MCF 10A (cell line): ENCODE measurements around the gene TBC1D30. TPM values are rescaled to one million over a fixed set of nuclear protein-coding genes. Genes with fewer than 3 reads are reported as not detected.

ENCODE experiments used
- BruUV-seq: library from RNA; stranded (reverse); fragments of 400-500 nt; replicated peaks from 2 replicates; lab custom pipeline; 2021; lab: Mats Ljungman, UMichigan
- CTCF ChIA-PET: fragments of 300-600 bp; sonication (Branson Sonifier 250); formaldehyde crosslinking; extraction: SDS; loops from one replicate; lab custom pipeline; 2021; ENCODE audit warnings: antibody characterized with exemption, inconsistent platforms; lab: Yijun Ruan, JAX
- POLR2A ChIA-PET: fragments of 300-600, 350-650 bp; sonication (Branson Sonifier 250); formaldehyde crosslinking; extraction: SDS; loops from one replicate; lab custom pipeline; 2020; ENCODE audit warnings: antibody characterized with exemption, inconsistent platforms; lab: Yijun Ruan, JAX
- DNase-seq: peaks from one replicate; pipeline ENCODE4 v3.0.0-alpha.2; 2018; ENCODE audit not compliant: unreplicated experiment
- H3K27ac Mint-ChIP-seq: one replicate; pipeline ENCODE4 v1.8.0; 2022; ENCODE audit warnings: mild to moderate bottlenecking, low read depth, mixed read lengths; ENCODE audit not compliant: unreplicated experiment
- H3K27me3 Mint-ChIP-seq: one replicate; pipeline ENCODE4 v1.8.0; 2022; ENCODE audit warnings: mixed read lengths; ENCODE audit not compliant: insufficient read depth, unreplicated experiment
- H3K36me3 Mint-ChIP-seq: one replicate; pipeline ENCODE4 v1.8.0; 2022; ENCODE audit warnings: mild to moderate bottlenecking, moderate library complexity, mixed read lengths; ENCODE audit not compliant: insufficient read depth, unreplicated experiment
- H3K4me1 Mint-ChIP-seq: one replicate; pipeline ENCODE4 v1.8.0; 2022; ENCODE audit warnings: mixed read lengths; ENCODE audit not compliant: insufficient read depth, unreplicated experiment
- H3K4me3 Mint-ChIP-seq: one replicate; pipeline ENCODE4 v1.8.0; 2022; ENCODE audit warnings: mild to moderate bottlenecking, moderate library complexity, mixed read lengths; ENCODE audit not compliant: unreplicated experiment
- H3K9me3 Mint-ChIP-seq: one replicate; pipeline ENCODE4 v1.8.0; 2022; ENCODE audit warnings: mixed read lengths; ENCODE audit not compliant: unreplicated experiment
- CTCF ChIP-seq: fragments of 200-600 bp; IDR thresholded peaks from one replicate; pipeline ENCODE4 v1.8.0; 2022; ENCODE audit warnings: antibody characterized with exemption, mild to moderate bottlenecking; ENCODE audit not compliant: unreplicated experiment
- intact Hi-C: fragments of 100-400 bp; cut with micrococcal nuclease; formaldehyde crosslinking; loops from 2 replicates; pipeline ENCODE4 v1.14.1; 2022
- total RNA-seq: library from RNA; stranded (reverse); gene quantifications from 2 replicates; pipeline ENCODE4 v1.2.3, GENCODE V29; 2022

TBC1D30 gene
- total RNA-seq, 1 experiment from 2014 or later: 9.4 TPM

GRCh38 chr12:64858882-64859605, 34.6 kb downstream of the TBC1D30 start:
- no peaks in the 10 kb centered on the region for H3K9me3 Mint-ChIP-seq
- H3K4me3 Mint-ChIP-seq: no peak overlapping the region
- no peaks in the 10 kb centered on the region for H3K27me3 Mint-ChIP-seq
- DNase-seq: no peak
- POLR2A ChIA-PET: interaction anchor here (1.3 kb wide), 1 partner anchor 12 kb away, joined by 3 read pairs; no protein-coding TSS in a partner anchor
- BruUV-seq: no TSS peak
- H3K27ac Mint-ChIP-seq: no peak overlapping the region
- no peak for TF ChIP-seq CTCF
- intact Hi-C loops: no loop called here
- H3K4me1 Mint-ChIP-seq: no peaks in the 10 kb centered on the region
- H3K36me3 Mint-ChIP-seq: no peaks in the 10 kb centered on the region
- CTCF ChIA-PET: interaction anchor here (1.4 kb wide), 1 partner anchor 58 kb away, joined by 3 read pairs; no protein-coding TSS in a partner anchor

- intact Hi-C loops: no loop called here
- Mint-ChIP-seq H3K27me3 (no peaks in the 10 kb centered on the region), H3K4me1 (no peaks in the 10 kb centered on the region), H3K27ac (no peak overlapping the region), H3K9me3 (no peaks in the 10 kb centered on the region), H3K36me3 (no peaks in the 10 kb centered on the region), H3K4me3 (no peak overlapping the region)
- BruUV-seq: no TSS peak
- POLR2A ChIA-PET: interaction anchor here (0.7 kb wide), 1 partner anchor 364 kb away, joined by 4 read pairs; no protein-coding TSS in a partner anchor
- CTCF ChIA-PET: interaction anchor here (0.6 to 0.9 kb wide), 3 partner anchors 64 to 333 kb away, joined by 3 to 4 read pairs (median 3); no protein-coding TSS in a partner anchor
- DNase-seq: no peak
- TF ChIP-seq CTCF: no peak
Measured at GRCh38 chr12:64860446-64860998, 36.1 kb downstream of the TBC1D30 start.

GRCh38 chr12:64864319-64864718, 39.9 kb downstream of the TBC1D30 start:
- no peak overlapping the region for H3K27ac Mint-ChIP-seq
- no TSS peak for BruUV-seq
- no peaks in the 10 kb centered on the region for H3K36me3 Mint-ChIP-seq
- intact Hi-C loops: no loop called here
- H3K4me3 Mint-ChIP-seq: no peak overlapping the region
- DNase-seq: no peak
- H3K27me3 Mint-ChIP-seq: no peaks in the 10 kb centered on the region
- POLR2A ChIA-PET: interaction anchor here (1.1 kb wide), 1 partner anchor 68 kb away, joined by 3 read pairs; no protein-coding TSS in a partner anchor
- H3K9me3 Mint-ChIP-seq: no peaks in the 10 kb centered on the region
- CTCF ChIA-PET: interaction anchor here (0.6 to 1.5 kb wide), 4 partner anchors 27 to 235 kb away, joined by 3 to 7 read pairs (median 4); no protein-coding TSS in a partner anchor
- no peaks in the 10 kb centered on the region for H3K4me1 Mint-ChIP-seq
- TF ChIP-seq CTCF: no peak

- BruUV-seq: no TSS peak
- intact Hi-C loops: no loop called here
- H3K36me3 Mint-ChIP-seq: no peaks in the 10 kb centered on the region
- H3K4me1 Mint-ChIP-seq: no peaks in the 10 kb centered on the region
- no peak for DNase-seq
- H3K9me3 Mint-ChIP-seq: no peaks in the 10 kb centered on the region
- POLR2A ChIA-PET: no interaction called here
- H3K4me3 Mint-ChIP-seq: no peak overlapping the region
- no peaks in the 10 kb centered on the region for H3K27me3 Mint-ChIP-seq
- CTCF ChIA-PET: interaction anchor here (0.6 to 2.4 kb wide), 3 partner anchors 50 to 249 kb away, joined by 3 to 5 read pairs (median 3); no protein-coding TSS in a partner anchor
- TF ChIP-seq CTCF: no peak
- no peak overlapping the region for H3K27ac Mint-ChIP-seq
Measured at GRCh38 chr12:64875186-64875585, 50.7 kb downstream of the TBC1D30 start.
